HG03575 (cell line): ENCODE data around the gene IQCE.

ENCODE experiments used
- ATAC-seq: cut with Tn5 transposase; IDR thresholded peaks from one replicate; pipeline ENCODE4 v1.9.1; 2021; ENCODE audit not compliant: unreplicated experiment, insufficient number of reproducible peaks, low FRiP score; ENCODE audit errors: extremely low read depth

The IQCE gene

GRCh38 chr7:2623698-2624014 lies 64.9 kb downstream of the IQCE start:
- no peak for ATAC-seq

- ATAC-seq = no peak
Observed at GRCh38 chr7:2624293-2624886, 65.6 kb downstream of the IQCE start.

- no peak for ATAC-seq
Observed at GRCh38 chr7:2626498-2627117, 67.8 kb downstream of the IQCE start.

- no peak for ATAC-seq
Observed at GRCh38 chr7:2627258-2628129, 68.7 kb downstream of the IQCE start.

- no peak for ATAC-seq
Observed at GRCh38 chr7:2628130-2628482, 69.3 kb downstream of the IQCE start.

GRCh38 chr7:2628891-2629290 lies 70.1 kb downstream of the IQCE start:
- no peak for ATAC-seq

- ATAC-seq = no peak
Observed at GRCh38 chr7:2629746-2630681, 71.2 kb downstream of the IQCE start.

- no peak for ATAC-seq
Observed at GRCh38 chr7:2631946-2632732, 73.4 kb downstream of the IQCE start, which contains the start of gene TTYH3. Gene TTYH3, plus strand, starts transcription at chr7:2631986. Its CDS starts 170 bp downstream, at chr7:2632156.

- no peak for ATAC-seq
Observed at GRCh38 chr7:2632733-2633537, 74.2 kb downstream of the IQCE start.

- no peak for ATAC-seq
Observed at GRCh38 chr7:2633538-2634266, 74.9 kb downstream of the IQCE start.

- no peak for ATAC-seq
Observed at GRCh38 chr7:2634267-2635145, 75.7 kb downstream of the IQCE start.

GRCh38 chr7:2635148-2635668 lies 76.4 kb downstream of the IQCE start:
- ATAC-seq = no peak

GRCh38 chr7:2635810-2636701 lies 77.3 kb downstream of the IQCE start:
- ATAC-seq = no peak

- no peak for ATAC-seq
Observed at GRCh38 chr7:2637066-2637471, 78.3 kb downstream of the IQCE start.
